ENCODE measurements around the gene SEZ6.

- TF ChIP-seq CTCF (conservative IDR thresholded peaks at IDR 0.05; ENCODE audit: low read depth, low read length): no peak
- TF ChIP-seq EZH2 (IDR thresholded peaks at IDR 0.05; ENCODE audit: borderline replicate concordance, low read depth, low read length, poor library complexity, severe bottlenecking): no peak
Measured at GRCh38 chr17:28947639-28948038, 58.2 kb downstream of the SEZ6 start.
